H9 (cell line): ENCODE measurements around the gene DUS1L. TPM values are rescaled to one million over a fixed set of nuclear protein-coding genes. Genes with fewer than 3 reads are reported as not detected.

Source experiments
- DNase-seq: peaks from one replicate; pipeline ENCODE4 v3.0.0-alpha.2; 2017
- H2AFZ ChIP-seq: one replicate; pipeline ENCODE4 v1.6.1; 2013; ENCODE audit warnings: mild to moderate bottlenecking, low read length, control low read depth, moderate library complexity
- H2AK5ac ChIP-seq: 2 replicates; pipeline ENCODE4 v1.6.1; 2013; ENCODE audit warnings: low read length, control low read depth, mixed read lengths; ENCODE audit not compliant: insufficient read length
- H2BK120ac ChIP-seq: one replicate; pipeline ENCODE4 v1.6.1; 2013; ENCODE audit warnings: low read depth, mild to moderate bottlenecking, low read length, control low read depth, inconsistent platforms; ENCODE audit not compliant: poor library complexity, severe bottlenecking
- H2BK12ac ChIP-seq: 2 replicates; pipeline ENCODE4 v1.6.1; 2013; ENCODE audit warnings: low read length, control low read depth, mixed read lengths, low read depth; ENCODE audit not compliant: insufficient read length
- H2BK15ac ChIP-seq: 2 replicates; pipeline ENCODE4 v1.6.1; 2013; ENCODE audit warnings: low read depth, low read length, control low read depth
- H2BK20ac ChIP-seq: one replicate; pipeline ENCODE4 v1.6.1; 2013; ENCODE audit warnings: low read depth, mild to moderate bottlenecking, low read length, control low read depth, inconsistent platforms; ENCODE audit not compliant: poor library complexity, severe bottlenecking
- H2BK5ac ChIP-seq: 2 replicates; pipeline ENCODE4 v1.6.1; 2013; ENCODE audit warnings: low read length, control low read depth, mixed read lengths; ENCODE audit not compliant: insufficient read length
- H3K14ac ChIP-seq: 2 replicates; pipeline ENCODE4 v1.6.1; 2013; ENCODE audit warnings: low read length, control low read depth; ENCODE audit not compliant: insufficient read depth
- H3K18ac ChIP-seq: 2 replicates; pipeline ENCODE4 v1.6.1; 2013; ENCODE audit warnings: low read depth, mild to moderate bottlenecking, mixed read lengths, low read length, control low read depth; ENCODE audit not compliant: insufficient read length
- H3K23ac ChIP-seq: 2 replicates; pipeline ENCODE4 v1.6.1; 2013; ENCODE audit warnings: low read length, control low read depth, mixed read lengths, low read depth; ENCODE audit not compliant: insufficient read length
- H3K23me2 ChIP-seq: 2 replicates; pipeline ENCODE4 v1.6.1; 2013; ENCODE audit warnings: low read depth, mild to moderate bottlenecking, mixed read lengths, low read length, control low read depth; ENCODE audit not compliant: insufficient read length, poor library complexity, severe bottlenecking
- H3K27ac ChIP-seq: 2 replicates; pipeline ENCODE4 v1.5.1; 2013; ENCODE audit warnings: low read length, control low read depth, mixed read lengths, low read depth; ENCODE audit not compliant: insufficient read length
- H3K27me3 ChIP-seq: 2 replicates; pipeline ENCODE4 v1.6.1; 2013; ENCODE audit warnings: low read length, control low read depth, inconsistent platforms; ENCODE audit not compliant: insufficient read depth
- H3K4ac ChIP-seq: 2 replicates; pipeline ENCODE4 v1.6.1; 2013; ENCODE audit warnings: low read depth, mild to moderate bottlenecking, control low read depth, inconsistent platforms, low read length, moderate library complexity
- H3K4me1 ChIP-seq: 2 replicates; pipeline ENCODE4 v1.6.1; 2013; ENCODE audit warnings: low read length, control low read depth, inconsistent platforms; ENCODE audit not compliant: insufficient read depth
- H3K4me2 ChIP-seq: 2 replicates; pipeline ENCODE4 v1.6.1; 2013; ENCODE audit warnings: low read length, control low read depth, mixed read lengths; ENCODE audit not compliant: insufficient read length, insufficient read depth
- H3K56ac ChIP-seq: 2 replicates; pipeline ENCODE4 v1.6.1; 2013; ENCODE audit warnings: low read depth, mild to moderate bottlenecking, mixed read lengths, low read length, control low read depth; ENCODE audit not compliant: insufficient read length
- H3K79me1 ChIP-seq: 2 replicates; pipeline ENCODE4 v1.6.1; 2013; ENCODE audit warnings: low read depth, mild to moderate bottlenecking, moderate library complexity, low read length, control low read depth, inconsistent platforms; ENCODE audit not compliant: insufficient read depth, poor library complexity, severe bottlenecking
- H3K79me2 ChIP-seq: 2 replicates; pipeline ENCODE4 v1.6.1; 2013; ENCODE audit warnings: low read length, control low read depth, inconsistent platforms; ENCODE audit not compliant: insufficient read depth
- H3K9ac ChIP-seq: 2 replicates; pipeline ENCODE4 v1.6.1; 2013; ENCODE audit warnings: low read length, control low read depth, mixed read lengths; ENCODE audit not compliant: insufficient read length; ENCODE audit errors: extremely low read depth
- H3K9me3 ChIP-seq: one replicate; pipeline ENCODE4 v1.6.1; 2013; ENCODE audit warnings: low read depth, low read length, inconsistent platforms; ENCODE audit not compliant: control insufficient read depth
- H3T11ph ChIP-seq: one replicate; pipeline ENCODE4 v1.6.1; 2013; ENCODE audit warnings: mild to moderate bottlenecking, low read length, control low read depth, inconsistent platforms
- H4K20me1 ChIP-seq: one replicate; pipeline ENCODE4 v1.6.1; 2013; ENCODE audit not compliant: control insufficient read depth, insufficient read length, insufficient read depth
- H4K5ac ChIP-seq: 2 replicates; pipeline ENCODE4 v1.6.1; 2013; ENCODE audit warnings: low read depth, mild to moderate bottlenecking, mixed read lengths, low read length, control low read depth; ENCODE audit not compliant: insufficient read length
- H4K8ac ChIP-seq: replicated peaks from 2 replicates; pipeline ENCODE4 v1.6.1; 2013; ENCODE audit warnings: low read length, control low read depth, mixed read lengths, low read depth; ENCODE audit not compliant: insufficient read length
- H4K91ac ChIP-seq: 2 replicates; pipeline ENCODE4 v1.6.1; 2013; ENCODE audit warnings: low read depth, mild to moderate bottlenecking, moderate library complexity, mixed read lengths, low read length, control low read depth; ENCODE audit not compliant: insufficient read length
- H3K27ac Mint-ChIP-seq, 3 experiments: 2 replicates in 2 of 3; 3 replicates in 1 of 3; pipeline ENCODE4 v1.8.0; 2020 to 2021; ENCODE audit warnings: mixed read lengths in 3 of 3, mild to moderate bottlenecking in 1 of 3, moderate library complexity in 1 of 3
- H3K27me3 Mint-ChIP-seq: 2 replicates; pipeline ENCODE4 v1.8.0; 2021; ENCODE audit warnings: low read depth, mild to moderate bottlenecking, moderate library complexity, mixed read lengths
- H3K36me3 Mint-ChIP-seq, 3 experiments: 2 replicates in 2 of 3; 3 replicates in 1 of 3; pipeline ENCODE4 v1.8.0; 2020 to 2021; ENCODE audit warnings: low read depth in 3 of 3, mixed read lengths in 3 of 3; ENCODE audit not compliant: insufficient read depth in 1 of 3
- H3K4me1 Mint-ChIP-seq, 2 experiments: 2 replicates each; pipeline ENCODE4 v1.8.0; 2020; ENCODE audit warnings: mixed read lengths in 2 of 2
- H3K4me3 Mint-ChIP-seq, 2 experiments: 2 replicates in 1 of 2; 3 replicates in 1 of 2; pipeline ENCODE4 v1.8.0; 2020 to 2021; ENCODE audit warnings: mild to moderate bottlenecking in 2 of 2, mixed read lengths in 2 of 2, moderate library complexity in 1 of 2
- H3K9me3 Mint-ChIP-seq, 2 experiments: 2 replicates in 1 of 2; 3 replicates in 1 of 2; pipeline ENCODE4 v1.8.0; 2020; ENCODE audit warnings: mild to moderate bottlenecking in 2 of 2, mixed read lengths in 2 of 2, moderate library complexity in 1 of 2
- CTCF ChIP-seq: fragments of 200-600 bp; sonication (generic); conservative IDR thresholded peaks from 3 replicates; pipeline ENCODE4 v1.8.0; 2021; ENCODE audit warnings: antibody characterized with exemption, mild to moderate bottlenecking
- WGBS: extraction: QIAGEN DNeasy Blood & Tissue Kit; methylation state at CpG from one replicate; pipeline ENCODE4 v1.1.7; 2013; ENCODE audit warnings: missing lambda C conversion rate, low lambda C conversion rate, mixed read lengths; ENCODE audit not compliant: insufficient read length; ENCODE audit errors: extremely low coverage; 5-methylcytosine and 5-hydroxymethylcytosine counted together
- total RNA-seq: library from RNA; stranded (reverse); gene quantifications from 2 replicates; pipeline ENCODE4 v1.2.1, GENCODE V29; 2021

DUS1L gene
- total RNA-seq, 1 experiment from 2014 or later, result 103 TPM

DNA sequence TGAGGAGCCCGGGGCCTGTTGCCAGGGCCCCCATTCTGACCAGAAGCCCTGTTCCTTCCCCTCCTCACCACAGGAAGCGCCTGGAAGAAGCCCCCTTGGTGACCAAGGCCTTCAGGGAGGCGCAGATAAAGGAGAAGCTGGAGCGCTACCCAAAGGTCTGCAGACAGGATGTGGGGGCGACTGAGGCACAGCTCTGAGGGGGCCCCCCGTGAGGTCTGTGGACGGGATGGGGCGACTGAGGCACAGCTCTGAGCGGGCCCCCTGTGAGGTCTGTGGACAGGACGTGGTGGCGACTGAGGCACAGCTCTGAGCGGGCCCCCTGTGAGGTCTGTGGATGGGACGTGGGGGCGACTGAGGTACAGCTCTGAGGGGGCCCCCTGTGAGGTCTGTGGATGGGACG is 56.2 kb downstream of the DUS1L start:
- H3K23me2 ChIP-seq, result no peaks in the 10 kb centered on the region
- no peaks in the 10 kb centered on the region; the same call in 1 of the 2 replicates for H3K27me3 Mint-ChIP-seq
- H3K4me1 Mint-ChIP-seq, result 0 out of 4 replicates have a peak, but pooled peaks cover 0 to 2% of the 10 kb centered on the region in 2 experiments
- H3K79me1 ChIP-seq, result no peaks in the 10 kb centered on the region
- H4K8ac ChIP-seq, result no peak overlapping the region
- H3K36me3 Mint-ChIP-seq, result no peaks in the 10 kb centered on the region
- no peak overlapping the region for H3K4ac ChIP-seq
- no peaks in the 10 kb centered on the region for H3K4me1 ChIP-seq
- no peaks in the 10 kb centered on the region for H3K27me3 ChIP-seq
- H2BK20ac ChIP-seq, result no peak overlapping the region
- no peak overlapping the region for H2AFZ ChIP-seq
- H3K23ac ChIP-seq, result no peak overlapping the region
- TF ChIP-seq CTCF, result no peak
- no peak overlapping the region for H2BK5ac ChIP-seq
- no peaks in the 10 kb centered on the region for H4K20me1 ChIP-seq
- DNase-seq, result no peak
- H3K27ac Mint-ChIP-seq, result no peak overlapping the region
- no peak overlapping the region for H3K56ac ChIP-seq
- no peak overlapping the region for H2AK5ac ChIP-seq
- H3K4me2 ChIP-seq, result no peak overlapping the region
- H3K9ac ChIP-seq, result no peak overlapping the region
- no peak overlapping the region for H3K4me3 Mint-ChIP-seq
- no peak overlapping the region for H4K91ac ChIP-seq
- no peaks in the 10 kb centered on the region for H3K9me3 ChIP-seq
- H3K18ac ChIP-seq, result no peak overlapping the region
- WGBS, result no CpG with 5 or more reads among the region's 15 CpGs
- H3K9me3 Mint-ChIP-seq, result no peaks in the 10 kb centered on the region
- no peak overlapping the region for H2BK12ac ChIP-seq
- no peak overlapping the region for H3K14ac ChIP-seq
- H4K5ac ChIP-seq, result no peak overlapping the region
- no peak overlapping the region for H3K27ac ChIP-seq
- no peak overlapping the region for H3T11ph ChIP-seq
- H2BK15ac ChIP-seq, result no peak overlapping the region
- no peak overlapping the region for H2BK120ac ChIP-seq
- H3K79me2 ChIP-seq, result no peaks in the 10 kb centered on the region
